Measurements from ENCODE around the gene CD2AP. TPM values are rescaled to one million over a fixed set of nuclear protein-coding genes. Genes with fewer than 3 reads are reported as not detected.

CD2AP gene
- total and polyA plus RNA-seq, 4 donors: 5.7 to 22.4 (median 11.5) TPM

DNA sequence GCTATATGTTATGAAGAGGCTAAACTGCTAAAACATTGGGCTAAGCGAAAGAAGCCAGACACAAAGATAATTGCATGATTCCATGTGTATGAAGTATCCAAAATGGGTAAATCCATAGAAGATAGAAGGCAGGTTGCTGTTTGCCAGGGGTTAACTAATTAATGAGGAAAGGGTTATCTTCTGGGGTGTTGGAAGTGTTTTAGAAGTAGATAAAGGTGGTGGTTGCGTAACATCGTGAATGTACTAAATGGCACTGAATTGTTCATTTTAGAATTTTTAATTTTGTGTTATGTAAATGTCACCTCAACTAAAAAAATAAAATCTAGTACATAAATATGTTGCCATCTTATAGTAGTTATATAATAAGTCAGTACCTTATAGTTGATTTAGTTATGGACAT lies 116.4 kb downstream of the CD2AP start:
- no peak overlapping the region for H3K4me3 ChIP-seq (ENCODE audit: low read depth in 1 of 3, low read length in 3 of 3)

DNA sequence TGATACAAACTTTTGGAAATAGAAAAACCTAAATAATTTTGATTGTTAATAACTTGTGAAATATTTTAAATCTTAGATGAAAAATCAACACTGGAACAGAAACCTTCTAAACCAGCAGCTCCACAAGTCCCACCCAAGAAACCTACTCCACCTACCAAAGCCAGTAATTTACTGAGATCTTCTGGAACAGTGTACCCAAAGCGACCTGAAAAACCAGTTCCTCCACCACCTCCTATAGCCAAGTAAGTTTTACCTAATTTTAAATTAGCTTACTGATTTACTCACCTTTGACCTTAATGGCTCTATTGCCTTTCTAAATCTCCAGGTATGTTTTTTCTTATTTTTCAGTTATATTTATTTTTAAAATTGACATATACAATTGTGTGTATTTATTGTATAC lies 118.2 kb downstream of the CD2AP start:
- Histone ChIP-seq H3K4me1 (ENCODE audit: control insufficient read depth in 4 of 4, insufficient read depth in 4 of 4, low read length in 3 of 4) (no peaks in the 10 kb centered on the region), H3K9me3 (ENCODE audit: control insufficient read depth in 4 of 4, low read length in 3 of 4) (no peaks in the 10 kb centered on the region), H3K4me3 (ENCODE audit: low read depth in 1 of 3, low read length in 3 of 3) (no peak overlapping the region), H3K9ac (ENCODE audit: low read depth in 1 of 2, low read length in 2 of 2) (no peak overlapping the region), H3K36me3 (ENCODE audit: control insufficient read depth in 4 of 4, insufficient read depth in 3 of 4, low read depth in 1 of 4, low read length in 3 of 4) (peaks cover 6 to 30% (median 22%) of the 10 kb centered on the region in 4 donors), H3K27ac (ENCODE audit: low read depth in 1 of 2, low read length in 2 of 2) (no peak overlapping the region), H3K27me3 (ENCODE audit: control insufficient read depth in 4 of 4, insufficient read depth in 4 of 4, low read length in 3 of 4) (no peaks in the 10 kb centered on the region)
- DNase-seq (ENCODE audit: low spot score): no peak
- TF ChIP-seq, protein P1, sequence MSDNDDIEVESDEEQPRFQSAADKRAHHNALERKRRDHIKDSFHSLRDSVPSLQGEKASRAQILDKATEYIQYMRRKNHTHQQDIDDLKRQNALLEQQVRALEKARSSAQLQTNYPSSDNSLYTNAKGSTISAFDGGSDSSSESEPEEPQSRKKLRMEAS (IDR thresholded peaks at IDR 0.05): no peak
- TF ChIP-seq EGR1 (IDR thresholded peaks at IDR 0.05; ENCODE audit: low read depth in 2 of 2): no peak
- no peak for TF ChIP-seq FOXA1 (IDR thresholded peaks at IDR 0.05)
- no peak for TF ChIP-seq RAD21 (IDR thresholded peaks at IDR 0.05)
- no peak for TF ChIP-seq FOXA2 (IDR thresholded peaks at IDR 0.05)
- TF ChIP-seq TAF1 (conservative IDR thresholded peaks at IDR 0.05): no peak
- TF ChIP-seq JUND (IDR thresholded peaks at IDR 0.05): no peak
- TF ChIP-seq, protein P2, sequence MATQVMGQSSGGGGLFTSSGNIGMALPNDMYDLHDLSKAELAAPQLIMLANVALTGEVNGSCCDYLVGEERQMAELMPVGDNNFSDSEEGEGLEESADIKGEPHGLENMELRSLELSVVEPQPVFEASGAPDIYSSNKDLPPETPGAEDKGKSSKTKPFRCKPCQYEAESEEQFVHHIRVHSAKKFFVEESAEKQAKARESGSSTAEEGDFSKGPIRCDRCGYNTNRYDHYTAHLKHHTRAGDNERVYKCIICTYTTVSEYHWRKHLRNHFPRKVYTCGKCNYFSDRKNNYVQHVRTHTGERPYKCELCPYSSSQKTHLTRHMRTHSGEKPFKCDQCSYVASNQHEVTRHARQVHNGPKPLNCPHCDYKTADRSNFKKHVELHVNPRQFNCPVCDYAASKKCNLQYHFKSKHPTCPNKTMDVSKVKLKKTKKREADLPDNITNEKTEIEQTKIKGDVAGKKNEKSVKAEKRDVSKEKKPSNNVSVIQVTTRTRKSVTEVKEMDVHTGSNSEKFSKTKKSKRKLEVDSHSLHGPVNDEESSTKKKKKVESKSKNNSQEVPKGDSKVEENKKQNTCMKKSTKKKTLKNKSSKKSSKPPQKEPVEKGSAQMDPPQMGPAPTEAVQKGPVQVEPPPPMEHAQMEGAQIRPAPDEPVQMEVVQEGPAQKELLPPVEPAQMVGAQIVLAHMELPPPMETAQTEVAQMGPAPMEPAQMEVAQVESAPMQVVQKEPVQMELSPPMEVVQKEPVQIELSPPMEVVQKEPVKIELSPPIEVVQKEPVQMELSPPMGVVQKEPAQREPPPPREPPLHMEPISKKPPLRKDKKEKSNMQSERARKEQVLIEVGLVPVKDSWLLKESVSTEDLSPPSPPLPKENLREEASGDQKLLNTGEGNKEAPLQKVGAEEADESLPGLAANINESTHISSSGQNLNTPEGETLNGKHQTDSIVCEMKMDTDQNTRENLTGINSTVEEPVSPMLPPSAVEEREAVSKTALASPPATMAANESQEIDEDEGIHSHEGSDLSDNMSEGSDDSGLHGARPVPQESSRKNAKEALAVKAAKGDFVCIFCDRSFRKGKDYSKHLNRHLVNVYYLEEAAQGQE (IDR thresholded peaks at IDR 0.05): no peak
- TF ChIP-seq NR2F2 (IDR thresholded peaks at IDR 0.05): no peak
- TF ChIP-seq, protein P3, sequence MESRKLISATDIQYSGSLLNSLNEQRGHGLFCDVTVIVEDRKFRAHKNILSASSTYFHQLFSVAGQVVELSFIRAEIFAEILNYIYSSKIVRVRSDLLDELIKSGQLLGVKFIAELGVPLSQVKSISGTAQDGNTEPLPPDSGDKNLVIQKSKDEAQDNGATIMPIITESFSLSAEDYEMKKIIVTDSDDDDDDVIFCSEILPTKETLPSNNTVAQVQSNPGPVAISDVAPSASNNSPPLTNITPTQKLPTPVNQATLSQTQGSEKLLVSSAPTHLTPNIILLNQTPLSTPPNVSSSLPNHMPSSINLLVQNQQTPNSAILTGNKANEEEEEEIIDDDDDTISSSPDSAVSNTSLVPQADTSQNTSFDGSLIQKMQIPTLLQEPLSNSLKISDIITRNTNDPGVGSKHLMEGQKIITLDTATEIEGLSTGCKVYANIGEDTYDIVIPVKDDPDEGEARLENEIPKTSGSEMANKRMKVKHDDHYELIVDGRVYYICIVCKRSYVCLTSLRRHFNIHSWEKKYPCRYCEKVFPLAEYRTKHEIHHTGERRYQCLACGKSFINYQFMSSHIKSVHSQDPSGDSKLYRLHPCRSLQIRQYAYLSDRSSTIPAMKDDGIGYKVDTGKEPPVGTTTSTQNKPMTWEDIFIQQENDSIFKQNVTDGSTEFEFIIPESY (IDR thresholded peaks at IDR 0.05): no peak
- TF ChIP-seq, protein P4, sequence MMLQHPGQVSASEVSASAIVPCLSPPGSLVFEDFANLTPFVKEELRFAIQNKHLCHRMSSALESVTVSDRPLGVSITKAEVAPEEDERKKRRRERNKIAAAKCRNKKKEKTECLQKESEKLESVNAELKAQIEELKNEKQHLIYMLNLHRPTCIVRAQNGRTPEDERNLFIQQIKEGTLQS (IDR thresholded peaks at IDR 0.05): no peak
- no peak for TF ChIP-seq RXRA (IDR thresholded peaks at IDR 0.05)
- TF ChIP-seq, protein P5, sequence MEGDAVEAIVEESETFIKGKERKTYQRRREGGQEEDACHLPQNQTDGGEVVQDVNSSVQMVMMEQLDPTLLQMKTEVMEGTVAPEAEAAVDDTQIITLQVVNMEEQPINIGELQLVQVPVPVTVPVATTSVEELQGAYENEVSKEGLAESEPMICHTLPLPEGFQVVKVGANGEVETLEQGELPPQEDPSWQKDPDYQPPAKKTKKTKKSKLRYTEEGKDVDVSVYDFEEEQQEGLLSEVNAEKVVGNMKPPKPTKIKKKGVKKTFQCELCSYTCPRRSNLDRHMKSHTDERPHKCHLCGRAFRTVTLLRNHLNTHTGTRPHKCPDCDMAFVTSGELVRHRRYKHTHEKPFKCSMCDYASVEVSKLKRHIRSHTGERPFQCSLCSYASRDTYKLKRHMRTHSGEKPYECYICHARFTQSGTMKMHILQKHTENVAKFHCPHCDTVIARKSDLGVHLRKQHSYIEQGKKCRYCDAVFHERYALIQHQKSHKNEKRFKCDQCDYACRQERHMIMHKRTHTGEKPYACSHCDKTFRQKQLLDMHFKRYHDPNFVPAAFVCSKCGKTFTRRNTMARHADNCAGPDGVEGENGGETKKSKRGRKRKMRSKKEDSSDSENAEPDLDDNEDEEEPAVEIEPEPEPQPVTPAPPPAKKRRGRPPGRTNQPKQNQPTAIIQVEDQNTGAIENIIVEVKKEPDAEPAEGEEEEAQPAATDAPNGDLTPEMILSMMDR (IDR thresholded peaks at IDR 0.05; ENCODE audit: low read depth, low read length, missing input control): no peak
- WGBS: 95% methylated on average over 1 of the region's 1 CpG

More for the DNA sequence above, 116.4 kb downstream of the CD2AP start:
- Histone ChIP-seq H3K36me3 (ENCODE audit: control insufficient read depth in 4 of 4, insufficient read depth in 3 of 4, low read depth in 1 of 4, low read length in 3 of 4) (peaks cover 6 to 30% (median 24%) of the 10 kb centered on the region in 4 donors), H3K9me3 (ENCODE audit: control insufficient read depth in 4 of 4, low read length in 3 of 4) (no peaks in the 10 kb centered on the region), H3K4me1 (ENCODE audit: control insufficient read depth in 4 of 4, insufficient read depth in 4 of 4, low read length in 3 of 4) (no peaks in the 10 kb centered on the region), H3K9ac (ENCODE audit: low read depth in 1 of 2, low read length in 2 of 2) (no peak overlapping the region), H3K27ac (ENCODE audit: low read depth in 1 of 2, low read length in 2 of 2) (no peak overlapping the region), H3K27me3 (ENCODE audit: control insufficient read depth in 4 of 4, insufficient read depth in 4 of 4, low read length in 3 of 4) (no peaks in the 10 kb centered on the region)
- 98% methylated on average over 3 of the region's 3 CpGs for WGBS
- TF ChIP-seq, protein P2 (IDR thresholded peaks at IDR 0.05): no peak
- TF ChIP-seq EGR1 (IDR thresholded peaks at IDR 0.05; ENCODE audit: low read depth in 2 of 2) (no peak), SP1 (IDR thresholded peaks at IDR 0.05) (no peak), HNF4G (IDR thresholded peaks at IDR 0.05) (no peak), TAF1 (conservative IDR thresholded peaks at IDR 0.05) (no peak), HNF4A (conservative IDR thresholded peaks at IDR 0.05) (no peak)
- TF ChIP-seq, protein P1 (IDR thresholded peaks at IDR 0.05): no peak
- DNase-seq (ENCODE audit: low spot score): no peak

All from liver (tissue), 9 donors.